GM19351 (cell line): Measurements from ENCODE around the gene FRS3.

Experiments
- ATAC-seq: cut with Tn5 transposase; IDR thresholded peaks from one replicate; pipeline ENCODE4 v1.9.1; 2021; ENCODE audit warnings: mild to moderate bottlenecking, moderate library complexity; ENCODE audit not compliant: unreplicated experiment

FRS3 gene

GRCh38 chr6:41744236-41744787 lies 35.4 kb downstream of the FRS3 start:
- ATAC-seq: no peak

GRCh38 chr6:41743406-41744235 lies 36.1 kb downstream of the FRS3 start:
- ATAC-seq: no peak

DNA sequence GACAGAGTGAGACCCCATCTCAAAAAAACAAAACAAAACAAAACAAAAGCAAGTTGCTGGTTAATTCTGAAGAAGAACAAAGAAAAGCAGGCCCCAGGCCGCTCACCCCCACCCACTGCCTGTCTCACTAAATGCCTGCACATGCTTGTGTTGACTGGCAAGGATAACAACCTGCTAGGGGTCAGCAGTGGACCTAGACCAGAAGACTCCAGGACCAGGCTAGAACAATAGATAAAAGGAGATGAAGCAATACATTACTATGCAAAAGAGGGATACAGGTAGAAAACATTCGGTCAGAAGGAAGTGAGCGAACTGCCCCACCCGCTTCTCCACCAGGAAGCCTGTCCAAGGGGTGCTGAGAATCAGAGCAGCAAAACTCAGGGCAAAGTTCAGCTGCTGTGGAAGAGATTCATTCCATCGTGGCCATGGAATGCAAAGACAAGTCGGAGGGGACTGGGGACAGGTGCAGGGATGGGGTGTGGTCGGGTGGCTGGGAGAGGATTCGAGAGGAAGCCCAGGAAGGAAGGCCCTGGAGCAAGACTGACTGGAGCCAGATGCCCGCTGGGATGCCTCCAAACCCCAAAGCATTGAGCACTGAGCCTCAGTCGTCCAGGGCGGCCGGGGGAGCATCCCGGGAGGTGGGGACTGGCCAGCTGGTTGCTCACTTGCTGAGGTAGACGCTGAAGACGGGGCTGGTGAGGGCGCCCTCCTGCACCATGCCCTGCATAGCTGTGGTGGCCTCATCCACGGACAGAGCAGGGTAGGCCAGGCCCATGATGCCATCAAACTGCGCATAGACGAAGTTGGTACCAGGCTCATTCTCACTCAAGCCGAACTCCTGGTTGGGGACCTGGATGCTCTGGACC lies 37.8 kb downstream of the FRS3 start:
- ATAC-seq: no peak

DNA sequence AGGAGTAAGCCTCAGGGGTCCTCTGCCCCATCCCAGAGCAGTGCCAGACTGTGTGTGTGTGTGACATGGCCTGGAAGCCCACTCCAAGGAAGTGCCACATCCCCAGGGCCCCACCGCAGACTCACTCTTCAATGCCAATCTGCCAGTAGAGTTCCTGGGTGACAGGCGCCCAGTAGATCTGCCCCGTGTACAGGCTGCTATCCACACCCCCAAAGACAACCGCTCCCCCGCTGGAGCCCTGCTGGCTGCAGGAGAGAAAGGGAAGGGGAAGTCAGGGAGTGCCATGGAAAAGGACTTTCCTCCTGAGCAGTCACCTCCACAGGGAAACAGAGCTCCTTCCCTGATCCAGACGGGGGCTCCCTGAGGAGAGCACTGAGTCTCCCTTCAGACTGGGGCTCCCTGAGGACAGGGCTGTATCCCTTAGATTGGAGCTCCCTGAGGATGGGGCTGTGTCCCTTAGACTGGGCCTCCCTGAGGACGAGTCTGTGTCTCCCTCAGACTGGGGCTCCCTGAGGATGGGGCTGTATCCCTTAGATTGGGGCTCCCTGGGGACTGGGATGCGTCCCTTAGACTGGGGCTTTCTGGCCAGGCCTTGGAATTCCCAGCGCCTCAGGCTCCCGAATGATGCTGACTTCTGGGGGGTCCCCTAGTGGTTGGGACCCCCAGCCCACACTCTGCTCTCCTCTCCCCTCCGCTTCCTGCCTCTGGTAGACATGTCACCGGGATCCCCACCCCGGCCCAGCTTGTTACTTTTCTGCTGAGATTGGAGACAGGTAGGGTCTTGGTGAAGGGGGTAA lies 39.1 kb downstream of the FRS3 start:
- no peak for ATAC-seq

DNA sequence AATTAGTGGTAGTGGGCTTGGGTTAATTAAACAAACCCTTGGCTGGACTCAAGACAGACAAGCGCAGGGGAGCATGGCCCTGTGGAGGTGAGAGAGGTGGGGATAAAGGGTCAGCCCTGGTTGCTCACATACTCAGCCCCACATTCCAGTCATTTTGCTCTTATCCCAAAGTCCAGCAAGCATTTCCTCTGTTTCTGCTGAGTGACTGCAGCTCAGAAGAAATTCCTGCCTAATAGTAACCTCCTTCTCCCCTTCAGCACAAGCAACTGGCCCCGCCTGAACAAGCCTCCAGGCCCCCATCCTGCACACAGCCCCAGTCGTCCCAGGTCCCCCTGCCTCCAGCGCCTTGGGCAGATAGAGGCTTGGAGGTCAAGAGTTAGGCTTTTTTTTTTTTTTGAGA lies 40.7 kb downstream of the FRS3 start:
- ATAC-seq: no peak

- no peak for ATAC-seq
Measured at GRCh38 chr6:41737591-41738130, 42.0 kb downstream of the FRS3 start.

- no peak for ATAC-seq
Measured at GRCh38 chr6:41736800-41737555, 42.7 kb downstream of the FRS3 start.

DNA sequence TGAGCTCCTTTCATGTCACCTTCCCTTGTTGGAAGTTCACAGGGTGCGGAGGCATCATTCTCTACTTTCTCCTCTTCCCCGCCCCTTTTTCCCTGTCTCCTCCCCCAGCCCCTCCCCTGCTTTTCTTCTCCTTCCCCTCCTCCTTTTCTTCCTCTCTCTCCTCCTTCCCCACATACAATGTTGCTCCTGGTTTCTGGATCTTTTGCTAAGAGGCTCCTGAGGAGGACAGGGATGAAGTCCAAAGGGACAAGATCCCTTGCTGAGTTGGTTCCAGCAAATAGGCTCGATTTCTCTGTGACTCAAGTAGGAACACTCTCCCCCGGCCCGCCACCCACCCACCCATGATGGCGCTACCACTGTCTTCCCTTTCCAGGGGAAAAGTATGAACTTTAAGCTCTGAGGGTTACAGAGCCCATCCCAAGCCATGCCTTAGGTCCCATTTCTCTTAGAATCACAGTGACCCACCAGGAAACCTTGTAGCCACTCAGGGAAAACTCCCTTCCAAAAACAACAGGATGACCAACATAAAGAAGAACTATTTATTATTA lies 43.4 kb downstream of the FRS3 start:
- ATAC-seq: no peak

DNA sequence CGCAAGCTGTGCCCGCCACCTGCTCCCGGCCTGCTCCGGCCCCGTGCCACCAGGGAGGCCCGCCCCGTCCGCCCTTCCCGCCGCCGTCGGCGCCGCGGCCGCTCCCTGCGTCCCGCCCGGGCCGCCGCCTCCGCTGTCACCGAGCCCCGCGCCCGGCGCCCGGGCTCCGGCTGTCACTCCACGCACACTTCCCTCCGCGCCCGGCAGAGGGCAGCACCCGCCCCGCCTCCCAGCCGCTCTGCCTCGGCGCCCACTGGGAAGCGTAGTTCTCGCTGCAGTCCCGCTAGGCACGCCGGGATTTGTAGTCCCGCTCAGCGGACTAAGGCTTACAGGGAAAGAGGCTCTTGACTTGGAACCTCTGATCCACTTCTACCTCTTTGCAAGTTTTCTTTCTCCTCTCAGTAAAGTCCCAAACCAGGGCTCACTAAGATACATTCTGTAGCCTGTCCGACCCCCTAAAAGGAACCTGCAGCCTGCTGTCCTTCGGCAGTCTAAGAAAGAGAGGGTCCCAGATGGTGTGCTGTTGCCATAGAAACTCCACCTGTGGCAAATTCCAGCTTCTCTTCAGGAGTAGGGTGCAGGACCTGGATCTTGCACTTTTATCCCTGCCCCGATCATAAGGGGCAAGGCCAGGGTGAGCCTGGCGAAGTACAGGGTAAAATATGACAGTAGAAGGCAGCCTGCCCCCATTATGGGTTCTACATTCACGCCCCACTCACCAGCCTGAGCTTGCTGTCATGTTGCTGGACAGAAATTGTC lies 44.1 kb downstream of the FRS3 start, which contains the start of gene TFEB:
Gene TFEB, minus strand, starts transcription at position 182 of the 759 bp plus-strand sequence. CDS start 44,395 bp downstream, outside the sequence.
- ATAC-seq: peak; percentile 43

GRCh38 chr6:41734666-41735426 lies 44.9 kb downstream of the FRS3 start:
- ATAC-seq: peak; percentile 13

DNA sequence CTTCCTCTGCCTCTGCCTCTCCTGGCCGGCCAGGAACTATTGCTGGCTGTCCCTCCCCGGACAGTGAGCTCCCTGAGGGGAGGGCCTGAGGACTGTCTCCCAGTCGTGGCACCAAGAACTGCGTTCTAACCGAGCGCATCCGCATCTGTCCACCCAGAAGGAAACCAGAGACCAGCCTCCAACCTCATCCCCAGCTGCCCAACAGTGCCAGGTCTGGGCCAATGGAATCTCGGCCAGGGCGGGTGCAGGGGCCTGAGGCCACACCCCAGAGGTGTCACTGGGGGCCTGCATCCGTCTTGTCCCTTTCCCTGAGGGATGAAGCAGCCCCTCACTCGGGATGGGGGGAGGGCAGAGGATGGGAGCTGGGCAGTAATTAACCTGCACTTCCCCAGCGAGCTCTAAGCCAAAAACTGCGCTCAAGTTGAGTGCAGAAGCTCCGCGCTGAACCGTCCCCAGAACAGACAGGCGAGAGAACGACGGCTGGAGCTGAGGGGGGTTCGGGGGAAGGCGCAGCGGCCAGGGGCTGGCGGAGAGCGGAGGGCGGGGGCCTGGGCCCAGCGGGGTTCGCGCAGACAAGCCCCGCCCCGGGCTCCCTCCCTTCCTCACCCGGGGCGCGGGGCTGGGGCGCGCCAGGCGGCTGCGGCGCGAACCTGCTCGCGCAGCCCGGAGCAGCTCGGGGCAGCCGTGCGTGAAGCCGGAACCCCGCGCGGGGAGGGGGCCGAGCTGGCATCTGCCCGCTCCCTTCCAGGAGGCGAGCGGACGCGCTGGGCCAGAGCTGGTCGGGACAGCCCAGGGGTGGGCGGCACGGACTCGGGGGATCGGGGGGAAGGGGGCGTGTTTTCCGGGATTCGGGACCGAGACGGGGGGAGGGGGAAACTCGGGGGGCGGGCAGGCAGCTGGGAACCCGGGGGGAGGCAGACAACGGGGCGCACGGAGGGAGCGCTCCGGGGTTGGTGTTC lies 45.7 kb downstream of the FRS3 start:
- ATAC-seq: peak; percentile 42

DNA sequence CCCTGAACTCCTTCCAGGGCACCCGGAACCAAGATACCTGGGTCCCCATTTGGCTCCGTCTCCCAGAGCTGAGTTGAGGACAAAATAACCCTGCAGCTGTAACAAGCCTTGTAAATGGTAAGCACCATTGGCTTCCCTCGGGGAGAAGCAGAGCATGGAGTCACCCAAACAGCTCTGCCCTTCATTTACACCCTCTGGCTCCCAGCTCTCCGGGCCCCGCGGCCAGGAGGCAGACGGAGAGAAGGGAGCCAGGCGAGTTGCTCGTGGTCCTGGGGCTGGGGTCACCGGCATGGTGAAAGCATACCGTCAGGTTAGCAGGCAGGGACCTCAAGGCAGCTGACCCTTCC lies 46.4 kb downstream of the FRS3 start:
- no peak for ATAC-seq

GRCh38 chr6:41732591-41733359 lies 46.9 kb downstream of the FRS3 start:
- ATAC-seq: peak; percentile 37

- ATAC-seq: no peak
Measured at GRCh38 chr6:41732149-41732548, 47.6 kb downstream of the FRS3 start.

DNA sequence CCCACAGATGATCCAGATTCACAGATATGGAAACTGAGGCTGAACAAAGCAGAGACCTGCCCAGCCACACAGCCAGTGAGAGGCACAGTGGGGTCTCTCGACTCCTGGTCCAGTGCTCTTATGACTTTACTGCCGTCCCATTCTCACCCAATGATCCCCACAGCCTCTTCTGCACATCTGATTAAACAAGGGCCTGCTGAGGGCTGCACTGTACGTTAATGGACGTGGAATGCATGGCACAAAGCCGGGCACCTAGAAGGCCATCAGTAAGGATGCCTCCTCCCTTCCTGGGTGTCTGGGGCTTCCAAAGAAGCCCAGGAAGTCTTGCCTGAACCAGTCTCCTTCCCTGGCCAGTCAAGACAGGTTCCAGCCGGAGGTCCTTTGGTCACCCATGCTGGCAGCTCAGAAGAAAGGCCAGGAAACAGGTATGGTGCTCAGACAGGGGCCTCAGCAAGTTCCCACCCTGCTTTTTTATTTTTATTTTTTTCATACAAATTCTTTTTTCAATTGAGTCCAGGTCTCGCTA lies 48.1 kb downstream of the FRS3 start:
- no peak for ATAC-seq
